Mesenchymal stem cell (in vitro differentiated cells and primary cell): Measurements from ENCODE around the gene ATRAID.

ENCODE experiments used
- DNase-seq: peaks from one replicate; pipeline ENCODE4 v3.0.0-alpha.2; 2013
- H2AFZ ChIP-seq: one replicate; pipeline ENCODE4 v1.6.1; 2013; ENCODE audit warnings: low read depth, mild to moderate bottlenecking, control low read depth, inconsistent platforms, low read length, moderate library complexity
- H2AK5ac ChIP-seq: 2 replicates; pipeline ENCODE4 v1.6.1; 2013; ENCODE audit warnings: low read length, moderate library complexity, mild to moderate bottlenecking, inconsistent platforms; ENCODE audit not compliant: severe bottlenecking
- H2BK120ac ChIP-seq: one replicate; pipeline ENCODE4 v1.6.1; 2013; ENCODE audit warnings: low read depth, mild to moderate bottlenecking, inconsistent platforms, low read length, moderate library complexity
- H2BK12ac ChIP-seq, 2 experiments: one replicate each; pipeline ENCODE4 v1.6.1; 2013; ENCODE audit warnings: inconsistent platforms in 2 of 2, low read length in 2 of 2, mild to moderate bottlenecking in 2 of 2, moderate library complexity in 2 of 2, control low read depth in 1 of 2
- H2BK15ac ChIP-seq: one replicate; pipeline ENCODE4 v1.6.1; 2013; ENCODE audit warnings: mild to moderate bottlenecking, low read depth, inconsistent platforms; ENCODE audit not compliant: poor library complexity, severe bottlenecking
- H2BK5ac ChIP-seq: 2 replicates; pipeline ENCODE4 v1.6.1; 2013; ENCODE audit warnings: low read depth, mild to moderate bottlenecking, low read length, control low read depth, inconsistent platforms; ENCODE audit not compliant: poor library complexity, severe bottlenecking
- H3K14ac ChIP-seq, 2 experiments: one replicate each; pipeline ENCODE4 v1.6.1; 2013; ENCODE audit warnings: inconsistent platforms in 2 of 2, low read length in 2 of 2, control low read depth in 1 of 2, mild to moderate bottlenecking in 1 of 2, moderate library complexity in 1 of 2
- H3K18ac ChIP-seq, 2 experiments: one replicate each; pipeline ENCODE4 v1.6.1; 2013; ENCODE audit warnings: inconsistent platforms in 2 of 2, low read length in 2 of 2, control low read depth in 1 of 2, low read depth in 1 of 2, mild to moderate bottlenecking in 1 of 2
- H3K23ac ChIP-seq, 2 experiments: one replicate each; pipeline ENCODE4 v1.6.1; 2013; ENCODE audit warnings: inconsistent platforms in 2 of 2, low read length in 2 of 2, mild to moderate bottlenecking in 2 of 2, moderate library complexity in 2 of 2, control low read depth in 1 of 2
- H3K27ac ChIP-seq: 2 replicates; pipeline ENCODE4 v1.5.1; 2013; ENCODE audit warnings: mild to moderate bottlenecking, moderate library complexity, low read length, control low read depth, inconsistent platforms; ENCODE audit not compliant: poor library complexity, severe bottlenecking
- H3K27me3 ChIP-seq, 2 experiments: 2 replicates each; pipeline versions ENCODE4 v1.6.1 to v1.7.0; 2013; ENCODE audit warnings: low read length in 2 of 2, mild to moderate bottlenecking in 2 of 2, moderate library complexity in 2 of 2, control low read depth in 1 of 2, inconsistent platforms in 1 of 2; ENCODE audit not compliant: control insufficient read depth in 1 of 2, insufficient read depth in 1 of 2
- H3K36me3 ChIP-seq, 2 experiments: 2 replicates each; pipeline versions ENCODE4 v1.6.1 to v1.7.0; 2013; ENCODE audit warnings: low read length in 2 of 2, control low read depth in 1 of 2, inconsistent platforms in 1 of 2, low read depth in 1 of 2, mild to moderate bottlenecking in 1 of 2; ENCODE audit not compliant: insufficient read depth in 2 of 2, control insufficient read depth in 1 of 2
- H3K4ac ChIP-seq, 2 experiments: one replicate each; pipeline ENCODE4 v1.6.1; 2013; ENCODE audit warnings: inconsistent platforms in 2 of 2, low read length in 2 of 2, mild to moderate bottlenecking in 2 of 2, moderate library complexity in 2 of 2, control low read depth in 1 of 2, low read depth in 1 of 2
- H3K4me1 ChIP-seq: 2 replicates; pipeline ENCODE4 v1.6.1; 2013; ENCODE audit warnings: low read depth, low read length, control low read depth; ENCODE audit not compliant: control insufficient read depth, insufficient read depth
- H3K4me2 ChIP-seq: 2 replicates; pipeline ENCODE4 v1.6.1; 2013; ENCODE audit warnings: low read length, mild to moderate bottlenecking, inconsistent platforms; ENCODE audit not compliant: poor library complexity, severe bottlenecking
- H3K4me3 ChIP-seq, 2 experiments: 2 replicates each; pipeline versions ENCODE4 v1.5.1 to v1.7.0; 2013; ENCODE audit warnings: low read length in 2 of 2, mild to moderate bottlenecking in 2 of 2, control low read depth in 1 of 2, low read depth in 1 of 2; ENCODE audit not compliant: insufficient read depth in 1 of 2
- H3K79me1 ChIP-seq: replicated peaks from 2 replicates; pipeline ENCODE4 v1.6.1; 2013; ENCODE audit warnings: mild to moderate bottlenecking, control low read depth, low read length, inconsistent platforms; ENCODE audit not compliant: poor library complexity, severe bottlenecking
- H3K9ac ChIP-seq: 2 replicates; pipeline ENCODE4 v1.7.0; 2013; ENCODE audit warnings: mild to moderate bottlenecking, low read length, moderate library complexity
- H3K9me3 ChIP-seq: 2 replicates; pipeline ENCODE4 v1.7.0; 2013; ENCODE audit warnings: mild to moderate bottlenecking, low read length; ENCODE audit not compliant: control insufficient read depth
- H4K8ac ChIP-seq: one replicate; pipeline ENCODE4 v1.6.1; 2013; ENCODE audit warnings: inconsistent platforms, mild to moderate bottlenecking, low read length, moderate library complexity
- H4K91ac ChIP-seq: one replicate; pipeline ENCODE4 v1.6.1; 2013; ENCODE audit warnings: mild to moderate bottlenecking, low read length, inconsistent platforms
- WGBS: methylation state at CpG from one replicate; pipeline ENCODE4 v1.1.7; 2013; ENCODE audit warnings: mixed read lengths; 5-methylcytosine and 5-hydroxymethylcytosine counted together

ATRAID gene

DNA sequence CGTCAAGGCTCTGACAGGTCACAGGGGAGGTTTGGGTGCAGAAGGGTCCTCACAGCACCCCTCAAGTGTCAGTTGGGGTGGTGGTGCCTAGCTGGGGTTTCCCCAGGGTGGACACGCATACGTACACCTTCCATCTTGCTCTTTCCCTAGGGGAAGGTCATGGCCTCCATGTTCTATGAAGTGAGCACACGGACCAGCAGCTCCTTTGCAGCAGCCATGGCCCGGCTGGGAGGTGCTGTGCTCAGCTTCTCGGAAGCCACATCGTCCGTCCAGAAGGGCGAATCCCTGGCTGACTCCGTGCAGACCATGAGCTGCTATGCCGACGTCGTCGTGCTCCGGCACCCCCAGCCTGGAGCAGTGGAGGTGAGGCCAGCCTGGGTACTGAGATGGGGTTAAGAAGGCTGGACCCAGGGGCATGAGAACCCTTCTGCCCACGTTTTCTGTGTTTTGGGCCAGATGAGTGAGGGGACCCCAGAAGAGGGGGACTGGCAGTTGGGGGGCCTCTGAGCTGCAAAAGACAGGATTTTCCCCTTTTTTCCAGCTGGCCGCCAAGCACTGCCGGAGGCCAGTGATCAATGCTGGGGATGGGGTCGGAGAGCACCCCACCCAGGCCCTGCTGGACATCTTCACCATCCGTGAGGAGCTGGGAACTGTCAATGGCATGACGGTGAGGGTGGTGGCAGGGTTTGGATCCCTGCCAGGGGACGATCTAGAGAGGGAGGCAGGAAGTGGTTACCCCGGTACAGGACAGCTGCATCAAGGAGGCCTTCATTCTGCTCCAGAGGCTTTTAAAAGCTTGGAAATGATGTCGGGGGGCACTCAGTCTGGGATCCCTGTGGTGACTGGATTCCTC lies 30.1 kb downstream of the ATRAID start:
- Histone ChIP-seq H2BK12ac (no peak overlapping the region), H3K4me3 (no peak overlapping the region), H2AFZ (no peak overlapping the region), H4K8ac (no peak overlapping the region), H3K79me1 (peaks cover 12% of the 10 kb centered on the region), H3K14ac (no peak overlapping the region), H3K23ac (no peak overlapping the region), H3K4me2 (no peak overlapping the region), H3K27me3 (no peaks in the 10 kb centered on the region), H3K9ac (no peak overlapping the region), H3K4me1 (no peaks in the 10 kb centered on the region), H3K9me3 (no peaks in the 10 kb centered on the region), H3K18ac (no peak overlapping the region), H3K4ac (no peak overlapping the region), H2AK5ac (no peak overlapping the region), H3K36me3 (peaks cover 83% of the 10 kb centered on the region in 2 experiments), H2BK5ac (no peak overlapping the region), H2BK15ac (no peak overlapping the region), H2BK120ac (no peak overlapping the region), H3K27ac (no peak overlapping the region), H4K91ac (no peak overlapping the region)
- no peak for DNase-seq
- WGBS, result 91% methylated on average over 24 of the region's 24 CpGs

DNA sequence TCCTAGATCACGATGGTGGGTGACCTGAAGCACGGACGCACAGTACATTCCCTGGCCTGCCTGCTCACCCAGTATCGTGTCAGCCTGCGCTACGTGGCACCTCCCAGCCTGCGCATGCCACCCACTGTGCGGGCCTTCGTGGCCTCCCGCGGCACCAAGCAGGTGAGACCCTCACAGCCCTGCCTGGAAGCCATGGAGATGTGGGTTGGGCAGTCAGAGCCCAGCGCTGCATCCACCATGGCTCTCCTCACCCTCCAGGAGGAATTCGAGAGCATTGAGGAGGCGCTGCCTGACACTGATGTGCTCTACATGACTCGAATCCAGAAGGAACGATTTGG lies 30.7 kb downstream of the ATRAID start:
- no peak overlapping the region for H3K27ac ChIP-seq
- WGBS, result 97% methylated on average over 16 of the region's 16 CpGs
- H4K91ac ChIP-seq, result no peak overlapping the region
- H2BK15ac ChIP-seq, result no peak overlapping the region
- no peaks in the 10 kb centered on the region for H3K9me3 ChIP-seq
- no peak for DNase-seq
- no peak overlapping the region for H4K8ac ChIP-seq
- no peak overlapping the region for H2BK5ac ChIP-seq
- no peak overlapping the region for H3K14ac ChIP-seq
- H3K9ac ChIP-seq, result no peak overlapping the region
- H3K4me3 ChIP-seq, result peak overlapping the region in 1 of 2 experiments; percentile 15
- H2AK5ac ChIP-seq, result no peak overlapping the region
- H2BK12ac ChIP-seq, result no peak overlapping the region
- no peak overlapping the region for H3K18ac ChIP-seq
- H3K4ac ChIP-seq, result no peak overlapping the region
- peaks cover 0 to 2% of the 10 kb centered on the region in 2 experiments for H3K27me3 ChIP-seq
- peaks cover 8% of the 10 kb centered on the region for H3K79me1 ChIP-seq
- no peak overlapping the region for H3K4me2 ChIP-seq
- H3K4me1 ChIP-seq, result no peaks in the 10 kb centered on the region
- H3K36me3 ChIP-seq, result peaks cover 77% of the 10 kb centered on the region in 2 experiments
- H3K23ac ChIP-seq, result no peak overlapping the region
- H2AFZ ChIP-seq, result no peak overlapping the region
- H2BK120ac ChIP-seq, result no peak overlapping the region

DNA sequence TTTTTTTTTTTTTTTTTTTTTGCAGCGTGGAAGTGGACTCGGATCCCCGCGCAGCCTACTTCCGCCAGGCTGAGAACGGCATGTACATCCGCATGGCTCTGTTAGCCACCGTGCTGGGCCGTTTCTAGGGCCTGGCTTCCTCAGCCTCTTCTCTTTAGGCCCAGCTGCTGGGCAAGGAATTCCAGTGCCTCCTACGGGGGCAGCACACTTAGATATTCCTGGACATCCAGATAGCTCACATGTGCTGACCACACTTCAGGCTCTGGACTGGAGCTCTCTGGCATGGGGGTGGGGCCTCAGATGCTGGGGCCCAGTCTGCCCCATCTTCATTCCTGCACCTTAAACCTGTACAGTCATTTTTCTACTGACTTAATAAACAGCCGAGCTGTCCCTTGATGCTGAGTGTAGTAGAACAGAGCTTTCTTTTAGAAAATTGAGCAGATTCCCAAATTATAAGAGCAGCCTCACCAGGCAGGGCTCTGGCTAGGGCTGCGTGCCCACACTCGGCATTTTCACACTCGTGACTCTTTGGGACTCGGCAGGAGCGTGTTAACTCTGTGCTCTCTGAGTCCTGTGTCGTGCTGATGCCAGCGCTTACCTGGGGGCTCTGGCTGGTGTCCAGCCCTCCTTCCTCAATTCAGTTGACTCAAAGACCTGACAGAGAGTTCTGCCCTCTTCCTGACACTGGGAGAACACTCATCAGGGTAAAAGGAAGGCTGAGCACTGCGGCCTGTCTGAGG lies 31.7 kb downstream of the ATRAID start:
- H3K79me1 ChIP-seq, result peaks cover 4% of the 10 kb centered on the region
- H3K18ac ChIP-seq, result no peak overlapping the region
- 97% methylated on average over 19 of the region's 19 CpGs for WGBS

DNA sequence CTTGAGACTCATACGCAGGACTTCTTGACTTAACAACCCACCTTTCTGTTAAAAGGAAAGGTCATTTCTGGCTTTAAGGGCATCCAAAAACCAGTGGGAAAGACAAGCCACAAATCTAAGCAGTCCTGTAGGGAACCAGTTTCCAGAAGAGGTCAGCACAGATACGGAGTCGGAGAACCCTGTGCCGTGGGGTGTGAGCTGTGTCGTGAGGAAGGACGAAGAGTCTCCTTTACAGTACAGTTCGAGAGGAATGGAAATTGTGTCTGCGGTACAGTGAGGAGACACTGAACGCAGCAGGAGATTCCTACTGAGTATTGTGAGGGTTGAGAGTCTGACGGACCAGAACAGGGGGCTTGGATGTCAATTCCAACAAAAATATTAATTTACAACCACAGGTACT lies 33.3 kb downstream of the ATRAID start:
- no peak overlapping the region for H4K91ac ChIP-seq
- no peak overlapping the region for H3K23ac ChIP-seq
- no peak overlapping the region for H3K14ac ChIP-seq
- no peak overlapping the region for H2BK5ac ChIP-seq
- no peak overlapping the region for H3K4me3 ChIP-seq
- H3K36me3 ChIP-seq, result peaks cover 52 to 54% of the 10 kb centered on the region in 2 experiments
- peaks cover 10 to 19% of the 10 kb centered on the region in 2 experiments for H3K27me3 ChIP-seq
- H3K9me3 ChIP-seq, result no peaks in the 10 kb centered on the region
- WGBS, result 85% methylated on average over 8 of the region's 10 CpGs
- H2BK120ac ChIP-seq, result no peak overlapping the region
- H2AFZ ChIP-seq, result no peak overlapping the region
- H3K79me1 ChIP-seq, result no peaks in the 10 kb centered on the region
- H2AK5ac ChIP-seq, result no peak overlapping the region
- H3K9ac ChIP-seq, result no peak overlapping the region
- H2BK15ac ChIP-seq, result no peak overlapping the region
- H4K8ac ChIP-seq, result no peak overlapping the region
- H3K18ac ChIP-seq, result no peak overlapping the region
- no peak for DNase-seq
- peaks cover 2% of the 10 kb centered on the region for H3K4me1 ChIP-seq
- no peak overlapping the region for H3K27ac ChIP-seq
- no peak overlapping the region for H2BK12ac ChIP-seq
- H3K4me2 ChIP-seq, result no peak overlapping the region
- no peak overlapping the region for H3K4ac ChIP-seq

More for the DNA sequence above, 31.7 kb downstream of the ATRAID start:
- H2BK5ac ChIP-seq, result peak overlapping the region; percentile 24
- H2BK120ac ChIP-seq, result no peak overlapping the region
- no peak overlapping the region for H4K8ac ChIP-seq
- H3K23ac ChIP-seq, result no peak overlapping the region
- no peak overlapping the region for H2BK12ac ChIP-seq
- DNase-seq, result no peak
- H3K4me2 ChIP-seq, result no peak overlapping the region
- H3K4me3 ChIP-seq, result no peak overlapping the region
- no peak overlapping the region for H3K14ac ChIP-seq
- H3K36me3 ChIP-seq, result peaks cover 67% of the 10 kb centered on the region in 2 experiments
- no peaks in the 10 kb centered on the region for H3K4me1 ChIP-seq
- no peak overlapping the region for H3K27ac ChIP-seq
- no peak overlapping the region for H4K91ac ChIP-seq
- H3K27me3 ChIP-seq, result peaks cover 3 to 10% of the 10 kb centered on the region in 2 experiments
- no peaks in the 10 kb centered on the region for H3K9me3 ChIP-seq
- H2BK15ac ChIP-seq, result no peak overlapping the region
- no peak overlapping the region for H3K4ac ChIP-seq
- H3K9ac ChIP-seq, result no peak overlapping the region
- no peak overlapping the region for H2AK5ac ChIP-seq
- H2AFZ ChIP-seq, result no peak overlapping the region
